GM06990 (cell line): ENCODE measurements around the gene CCDC137.

Experiments used
- DNase-seq: peaks from one replicate; pipeline ENCODE4 v3.0.0-alpha.2; 2011; ENCODE audit not compliant: insufficient read length; ENCODE audit errors: extremely low read depth
- H3K27me3 ChIP-seq: replicated peaks from 2 replicates; pipeline ENCODE4 v1.6.0; 2011; ENCODE audit warnings: low read length; ENCODE audit not compliant: control insufficient read depth, insufficient read depth
- H3K36me3 ChIP-seq: 2 replicates; pipeline ENCODE4 v1.5.1; 2011; ENCODE audit warnings: low read length; ENCODE audit not compliant: control insufficient read depth, insufficient read depth
- H3K4me3 ChIP-seq: replicated peaks from 2 replicates; pipeline ENCODE4 v1.5.1; 2011; ENCODE audit warnings: low read depth, mild to moderate bottlenecking, control low read depth, low read length
- CTCF ChIP-seq: IDR thresholded peaks from 2 replicates; pipeline ENCODE4 v1.5.1; 2011; ENCODE audit warnings: low read length, control low read depth, mild to moderate bottlenecking, inconsistent platforms; ENCODE audit not compliant: insufficient read depth, poor library complexity, severe bottlenecking

The CCDC137 gene

GRCh38 chr17:81641825-81642489 is 24.6 kb upstream of the CCDC137 start:
- TF ChIP-seq CTCF: no peak
- no peak for DNase-seq

GRCh38 chr17:81644496-81644895 is 22.0 kb upstream of the CCDC137 start:
- H3K4me3 ChIP-seq: no peak overlapping the region

More at GRCh38 chr17:81641825-81642489, 24.6 kb upstream of the CCDC137 start:
- Histone ChIP-seq H3K36me3 (no peaks in the 10 kb centered on the region), H3K27me3 (no peaks in the 10 kb centered on the region), H3K4me3 (no peak overlapping the region)

GRCh38 chr17:81644976-81645952 is 21.3 kb upstream of the CCDC137 start:
- no peak overlapping the region for H3K4me3 ChIP-seq
- TF ChIP-seq CTCF: no peak
- H3K27me3 ChIP-seq: no peaks in the 10 kb centered on the region
- no peak for DNase-seq
- H3K36me3 ChIP-seq: no peaks in the 10 kb centered on the region

More at GRCh38 chr17:81644496-81644895, 22.0 kb upstream of the CCDC137 start:
- no peaks in the 10 kb centered on the region for H3K36me3 ChIP-seq
- no peaks in the 10 kb centered on the region for H3K27me3 ChIP-seq
- no peak for TF ChIP-seq CTCF
- DNase-seq: no peak

GRCh38 chr17:81646869-81647600 is 19.5 kb upstream of the CCDC137 start:
- Histone ChIP-seq H3K4me3 (no peak overlapping the region), H3K36me3 (no peaks in the 10 kb centered on the region)
- DNase-seq: no peak

More at GRCh38 chr17:81646869-81647600, 19.5 kb upstream of the CCDC137 start:
- H3K27me3 ChIP-seq: no peaks in the 10 kb centered on the region
- TF ChIP-seq CTCF: no peak
